Pancreas (tissue), 10 donors: Measurements from ENCODE around the gene ZNF775. TPM values are rescaled to one million over a fixed set of nuclear protein-coding genes. Genes with fewer than 3 reads are reported as not detected.

Source experiments
- ATAC-seq, 4 donors: fragments of 200-7000 bp; cut with Tn5 transposase; one replicate each; pipeline versions ENCODE4 v1.8.0 to v1.9.1; 2020; ENCODE audit warnings: mild to moderate bottlenecking in 4 of 4, moderate library complexity in 4 of 4
- DNase-seq, 6 donors: peaks; one replicate each; pipeline ENCODE4 v3.0.0-alpha.2; 2020
- FAIRE-seq: peaks from 2 replicates; lab custom pipeline; 2012; peaks lifted over from hg19 to GRCh38; lab: Jason Lieb, UNC
- H3K27ac ChIP-seq, 4 donors: fragments of 200-600 bp; sonication (generic); 1 replicate in 3 of 4; 2 replicates in 1 of 4; pipeline versions ENCODE4 v1.5.0 to v1.8.0; 2020
- H3K27me3 ChIP-seq, 4 donors: fragments of 200-600 bp; one replicate each; pipeline ENCODE4 v1.8.0; 2021
- H3K36me3 ChIP-seq, 3 donors: fragments of 200-600 bp; sonication (generic) in 1 of 3; one replicate each; pipeline versions ENCODE4 v1.5.0 to v1.8.0; 2020 to 2021
- H3K4me1 ChIP-seq, 3 donors: fragments of 200-600 bp; one replicate each; pipeline ENCODE4 v1.8.0; 2021
- H3K4me3 ChIP-seq, 4 donors: fragments of 200-600 bp; sonication (generic) in 2 of 4; one replicate each; pipeline versions ENCODE4 v1.5.0 to v1.8.0; 2020 to 2021
- H3K9me3 ChIP-seq, 4 donors: fragments of 200-600 bp; one replicate each; pipeline ENCODE4 v1.8.0; 2021
- CTCF ChIP-seq, 4 donors: fragments of 200-600 bp; sonication (generic) in 3 of 4; IDR thresholded peaks; one replicate each; pipeline versions ENCODE4 v1.5.0 to v1.8.0; 2021; ENCODE audit warnings: antibody characterized with exemption in 4 of 4
- WGBS, 2 donors: extraction: QIAGEN DNeasy Blood & Tissue Kit; methylation state at CpG; one replicate each; pipeline ENCODE4 v1.1.7; 2013; 5-methylcytosine and 5-hydroxymethylcytosine counted together
- intact Hi-C, 3 donors: fragments of 100-400 bp; cut with DNase I; formaldehyde crosslinking; loops; one replicate each; pipeline versions ENCODE4 v1.11.1 to v1.14.2; 2022
- polyA plus RNA-seq, 2 donors: library from polyadenylated mRNA; stranded (reverse); fragments of 200-250 nt; gene quantifications; one replicate each; pipeline ENCODE4 v1.2.3, GENCODE V29; 2013
- total RNA-seq, 6 donors: library from RNA; stranded (reverse); fragmentation: NEBNext Ultra II Directional in 4 of 6; extraction: Animal tissue kit (Norgen Biotek cat#: 25700) in 4 of 6; gene quantifications; one replicate each; pipeline versions ENCODE4 v1.2.1 to v1.2.4, GENCODE V29; 2021 to 2023
- donor health status: healthy with polysubstance abuse.
- donor health status: DM: no; HTN: no; CAD: no; lungs with moderate emphysema.
- donor health status: DM: no; HTN: no; CAD: no.
- donor health status: control.
- donor health status: control.
- donor health status: Bipolar disorder and iron deficiency.
- donor health status: DM: yes; HTN: yes; CAD: no.
- donor health status: DM: no; HTN: no; CAD: no.
- donor health status: DM: no; HTN: no; CAD: no.
- donor health status: DM: yes; HTN: yes; CAD: no.

The ZNF775 gene
- total RNA-seq (1 to 10 TPM; 2.0 to 3.9 (median 2.8) TPM), polyA plus RNA-seq (1 to 10 TPM; 3.2 to 7.4 TPM)

- intact Hi-C loops, result no loop called here
- H3K36me3 ChIP-seq, result peaks cover 0 to 2% (median under 1%) of the 10 kb centered on the region in 3 donors
- FAIRE-seq (no peak), DNase-seq (peak; percentile 96 to 98 (median 97)), ATAC-seq (peak; percentile 92 to 96 (median 94))
- H3K4me3 ChIP-seq, result peak within 1 kb of the TSS; percentile 57 to 87 (median 75)
- 0 to 1% methylated on average over 58 to 60 of the region's 60 CpGs for WGBS, 2 donors
- peak within 1 kb of the TSS; percentile 90 to 98 (median 96) for H3K27ac ChIP-seq
- no peaks in the 10 kb centered on the region for H3K9me3 ChIP-seq
- H3K27me3 ChIP-seq, result no peaks in the 10 kb centered on the region
- TF ChIP-seq CTCF (IDR thresholded peaks at IDR 0.05), result no peak
- H3K4me1 ChIP-seq, result peaks cover 11 to 36% (median 31%) of the 10 kb centered on the region in 3 donors
These were observed at the start of gene ZNF775 for GRCh38 chr7:150378853-150379440. Gene ZNF775, plus strand, starts transcription at chr7:150379330. Its CDS starts 9,141 bp downstream, at chr7:150388471.

- WGBS, 2 donors, result 73 to 77% methylated on average over 20 to 22 of the region's 22 CpGs
- H3K4me1 ChIP-seq, result peaks cover 0 to 10% (median 2%) of the 10 kb centered on the region in 3 donors
- ATAC-seq, result peak; percentile 61 to 82 (median 72)
- H3K27ac ChIP-seq, result no peak overlapping the region
- FAIRE-seq, result no peak
- H3K4me3 ChIP-seq, result no peak overlapping the region
- peak in 5 of 6 donors; percentile 40 to 79 (median 68) for DNase-seq
- H3K36me3 ChIP-seq, result peaks cover 0 to 7% (median 0%) of the 10 kb centered on the region in 3 donors
- intact Hi-C loops, result no loop called here
- no peaks in the 10 kb centered on the region for H3K9me3 ChIP-seq
- no peak for TF ChIP-seq CTCF (IDR thresholded peaks at IDR 0.05)
- no peaks in the 10 kb centered on the region for H3K27me3 ChIP-seq
These were observed 49.6 kb upstream of the ZNF775 start for GRCh38 chr7:150329331-150330120.

- FAIRE-seq (no peak), DNase-seq (peak in 1 of 6 donors; percentile 67), ATAC-seq (no peak)
- H3K36me3 ChIP-seq, result peaks cover 0 to 7% (median 0%) of the 10 kb centered on the region in 3 donors
- H3K9me3 ChIP-seq, result no peaks in the 10 kb centered on the region
- intact Hi-C loops, result no loop called here
- peaks cover 1 to 10% (median 5%) of the 10 kb centered on the region in 3 donors for H3K4me1 ChIP-seq
- H3K27me3 ChIP-seq, result no peaks in the 10 kb centered on the region
- TF ChIP-seq CTCF (IDR thresholded peaks at IDR 0.05), result no peak
- WGBS, 2 donors, result 90 to 91% methylated on average over 19 of the region's 19 CpGs
- no peak overlapping the region for H3K4me3 ChIP-seq
- H3K27ac ChIP-seq, result no peak overlapping the region
These were observed 48.8 kb upstream of the ZNF775 start for GRCh38 chr7:150330211-150330885.

- TF ChIP-seq CTCF (IDR thresholded peaks at IDR 0.05), result no peak
- FAIRE-seq, result no peak
- no peaks in the 10 kb centered on the region for H3K9me3 ChIP-seq
- WGBS, 2 donors, result 93% methylated on average over 18 of the region's 18 CpGs
- H3K27ac ChIP-seq, result no peak overlapping the region
- no peaks in the 10 kb centered on the region for H3K27me3 ChIP-seq
- peaks cover 26 to 34% (median 28%) of the 10 kb centered on the region in 3 donors for H3K4me1 ChIP-seq
- H3K4me3 ChIP-seq, result no peak overlapping the region
- intact Hi-C loops, result no loop called here
- no peak for ATAC-seq
- DNase-seq, result no peak
- no peaks in the 10 kb centered on the region for H3K36me3 ChIP-seq
These were observed 46.1 kb upstream of the ZNF775 start for GRCh38 chr7:150332852-150333635.
